Measurements from ENCODE around the gene CXCL5. TPM values are rescaled to one million over a fixed set of nuclear protein-coding genes. Genes with fewer than 3 reads are reported as not detected.

Gene CXCL5
- total RNA-seq, 1 experiment from 2014 or later: 0.51 TPM

GRCh38 chr4:73948990-73949706, 49.3 kb downstream of the CXCL5 start:
- no peaks in the 10 kb centered on the region for H3K36me3 Mint-ChIP-seq (ENCODE audit: insufficient read depth, unreplicated experiment)
- intact Hi-C loops (cut with micrococcal nuclease): no loop called here
- POLR2A ChIA-PET: interaction anchor here (0.7 kb wide), 1 partner anchor 174 kb away, joined by 3 read pairs; no protein-coding TSS in a partner anchor
- no peak overlapping the region for H3K4me3 Mint-ChIP-seq (ENCODE audit: unreplicated experiment)
- CTCF ChIA-PET: interaction anchor here (0.7 kb wide), 1 partner anchor 15 kb away, joined by 4 read pairs; no protein-coding TSS in a partner anchor
- no peaks in the 10 kb centered on the region for H3K9me3 Mint-ChIP-seq (ENCODE audit: unreplicated experiment)
- H3K4me1 Mint-ChIP-seq (ENCODE audit: insufficient read depth, unreplicated experiment): no peaks in the 10 kb centered on the region
- no peak overlapping the region for H3K27ac Mint-ChIP-seq (ENCODE audit: low read depth, unreplicated experiment)
- no TSS peak for BruUV-seq (replicated peaks)
- H3K27me3 Mint-ChIP-seq (ENCODE audit: insufficient read depth, unreplicated experiment): no peaks in the 10 kb centered on the region
- no peak for DNase-seq (ENCODE audit: unreplicated experiment)
- no peak for TF ChIP-seq CTCF (IDR thresholded peaks at IDR 0.05; ENCODE audit: unreplicated experiment)

DNA sequence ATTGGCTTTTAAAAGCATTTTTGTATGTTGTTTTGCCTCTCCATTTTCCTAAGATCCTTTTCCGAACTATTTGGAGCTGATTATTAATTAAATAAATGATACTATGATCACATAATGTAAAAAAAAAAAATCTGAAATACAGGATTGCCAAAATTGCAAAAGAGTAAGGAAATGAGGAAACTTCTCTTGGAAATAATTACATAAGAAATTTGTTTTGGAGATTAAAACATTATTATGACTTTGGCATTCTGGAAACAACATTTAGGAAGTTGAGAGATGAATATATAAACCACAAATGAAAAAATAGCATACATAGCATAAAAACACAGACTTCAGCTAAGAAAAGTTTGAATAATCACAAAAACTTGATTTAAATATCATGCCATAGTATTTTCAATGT, 50.2 kb downstream of the CXCL5 start:
- Mint-ChIP-seq H3K4me3 (ENCODE audit: unreplicated experiment) (no peak overlapping the region), H3K9me3 (ENCODE audit: unreplicated experiment) (no peaks in the 10 kb centered on the region), H3K27me3 (ENCODE audit: insufficient read depth, unreplicated experiment) (no peaks in the 10 kb centered on the region), H3K27ac (ENCODE audit: low read depth, unreplicated experiment) (no peak overlapping the region), H3K36me3 (ENCODE audit: insufficient read depth, unreplicated experiment) (no peaks in the 10 kb centered on the region), H3K4me1 (ENCODE audit: insufficient read depth, unreplicated experiment) (no peaks in the 10 kb centered on the region)
- intact Hi-C loops (cut with micrococcal nuclease): no loop called here
- ChIA-PET CTCF (interaction anchor here (0.7 kb wide), 1 partner anchor 16 kb away, joined by 4 read pairs; no protein-coding TSS in a partner anchor), POLR2A (interaction anchor here (0.7 to 1.0 kb wide), 2 partner anchors 30 to 173 kb away, joined by 3 read pairs; no protein-coding TSS in a partner anchor)
- TF ChIP-seq CTCF (IDR thresholded peaks at IDR 0.05; ENCODE audit: unreplicated experiment): no peak
- no peak for DNase-seq (ENCODE audit: unreplicated experiment)
- BruUV-seq (replicated peaks): no TSS peak

- H3K27me3 Mint-ChIP-seq (ENCODE audit: insufficient read depth, unreplicated experiment): no peaks in the 10 kb centered on the region
- BruUV-seq (replicated peaks): no TSS peak
- H3K9me3 Mint-ChIP-seq (ENCODE audit: unreplicated experiment): no peaks in the 10 kb centered on the region
- DNase-seq (ENCODE audit: unreplicated experiment): no peak
- H3K4me1 Mint-ChIP-seq (ENCODE audit: insufficient read depth, unreplicated experiment): no peaks in the 10 kb centered on the region
- TF ChIP-seq CTCF (IDR thresholded peaks at IDR 0.05; ENCODE audit: unreplicated experiment): no peak
- no peak overlapping the region for H3K27ac Mint-ChIP-seq (ENCODE audit: low read depth, unreplicated experiment)
- no peaks in the 10 kb centered on the region for H3K36me3 Mint-ChIP-seq (ENCODE audit: insufficient read depth, unreplicated experiment)
- intact Hi-C loops (cut with micrococcal nuclease): no loop called here
- ChIA-PET CTCF (interaction anchor here (0.6 kb wide), 1 partner anchor 657 kb away, joined by 3 read pairs; no protein-coding TSS in a partner anchor), POLR2A (interaction anchor here (0.7 to 1.0 kb wide), 4 partner anchors 13 to 65 kb away, joined by 3 to 5 read pairs (median 3); no protein-coding TSS in a partner anchor)
- H3K4me3 Mint-ChIP-seq (ENCODE audit: unreplicated experiment): no peak overlapping the region
These were observed 51.1 kb downstream of the CXCL5 start for GRCh38 chr4:73947239-73947985.

DNA sequence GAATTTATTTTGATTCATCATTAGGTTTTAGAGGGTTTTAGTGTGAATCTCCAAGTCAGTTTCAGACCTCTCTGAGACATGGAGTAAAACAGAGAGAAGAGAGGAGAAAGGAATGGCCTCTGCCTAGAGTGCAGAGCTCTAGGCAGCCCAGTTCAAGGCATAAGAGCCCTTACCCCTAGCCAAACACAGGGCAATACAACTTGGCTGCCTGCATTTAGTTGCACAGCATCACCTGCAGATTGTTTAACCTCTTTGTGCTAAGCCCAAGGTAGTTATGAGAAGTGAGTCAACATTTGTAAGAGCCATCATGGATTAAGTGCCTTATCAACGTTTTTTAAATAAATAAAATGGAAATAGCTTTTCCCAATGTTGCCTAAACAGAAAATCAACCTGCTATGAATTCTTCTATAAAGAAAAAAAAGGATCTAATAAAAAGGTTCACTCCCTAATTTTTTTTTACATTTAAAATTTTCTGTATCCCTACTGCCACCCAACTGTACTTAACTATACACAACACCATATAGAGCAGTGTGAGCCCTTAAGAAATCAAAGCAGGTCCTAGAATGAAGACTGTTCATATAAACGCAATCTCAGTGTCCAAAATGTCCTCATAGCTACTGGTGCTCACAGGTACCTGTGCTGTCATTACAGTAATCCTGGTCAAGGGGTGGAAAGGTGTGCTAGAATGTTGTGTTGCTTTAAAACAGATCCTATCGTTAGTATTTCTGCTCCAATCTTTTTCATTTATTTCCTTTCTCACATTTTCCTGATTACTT, 52.6 kb downstream of the CXCL5 start:
- BruUV-seq (replicated peaks): no TSS peak
- intact Hi-C loops (cut with micrococcal nuclease): no loop called here
- no peak for DNase-seq (ENCODE audit: unreplicated experiment)
- Mint-ChIP-seq H3K4me3 (ENCODE audit: unreplicated experiment) (no peak overlapping the region), H3K9me3 (ENCODE audit: unreplicated experiment) (no peaks in the 10 kb centered on the region), H3K27me3 (ENCODE audit: insufficient read depth, unreplicated experiment) (no peaks in the 10 kb centered on the region), H3K36me3 (ENCODE audit: insufficient read depth, unreplicated experiment) (no peaks in the 10 kb centered on the region), H3K27ac (ENCODE audit: low read depth, unreplicated experiment) (no peak overlapping the region), H3K4me1 (ENCODE audit: insufficient read depth, unreplicated experiment) (no peaks in the 10 kb centered on the region)
- ChIA-PET CTCF (no interaction called here), POLR2A (no interaction called here)
- no peak for TF ChIP-seq CTCF (IDR thresholded peaks at IDR 0.05; ENCODE audit: unreplicated experiment)
